Neuronal stem cell (in vitro differentiated cells): ENCODE data around the gene MYO3B.

Experiments
- DNase-seq: peaks from one replicate; pipeline ENCODE4 v3.0.0-alpha.2; 2013; ENCODE audit warnings: low spot score
- H2AFZ ChIP-seq: one replicate; pipeline ENCODE4 v1.6.1; 2013; ENCODE audit warnings: mild to moderate bottlenecking, low read length, inconsistent platforms
- H2AK5ac ChIP-seq: 2 replicates; pipeline ENCODE4 v1.6.1; 2013; ENCODE audit warnings: low read depth, mild to moderate bottlenecking, inconsistent platforms, low read length, moderate library complexity, mixed read lengths
- H2BK120ac ChIP-seq: 2 replicates; pipeline ENCODE4 v1.6.1; 2013; ENCODE audit warnings: low read depth, mild to moderate bottlenecking, inconsistent platforms, low read length, moderate library complexity, mixed read lengths
- H2BK12ac ChIP-seq: one replicate; pipeline ENCODE4 v1.6.1; 2013; ENCODE audit warnings: low read length, inconsistent platforms
- H2BK15ac ChIP-seq: 2 replicates; pipeline ENCODE4 v1.6.1; 2013; ENCODE audit warnings: mild to moderate bottlenecking, low read length, inconsistent platforms, mixed read lengths
- H2BK5ac ChIP-seq: one replicate; pipeline ENCODE4 v1.6.1; 2013; ENCODE audit warnings: inconsistent platforms, mild to moderate bottlenecking, low read length, moderate library complexity
- H3K14ac ChIP-seq: one replicate; pipeline ENCODE4 v1.6.1; 2013; ENCODE audit warnings: low read length, inconsistent platforms
- H3K18ac ChIP-seq: 2 replicates; pipeline ENCODE4 v1.6.1; 2013; ENCODE audit warnings: low read length, inconsistent platforms
- H3K23ac ChIP-seq: 2 replicates; pipeline ENCODE4 v1.6.1; 2013; ENCODE audit warnings: low read depth, mild to moderate bottlenecking, mixed read lengths, low read length, inconsistent platforms; ENCODE audit not compliant: poor library complexity
- H3K27ac ChIP-seq: replicated peaks from 3 replicates; pipeline ENCODE4 v1.5.1; 2013; ENCODE audit warnings: low read length, inconsistent platforms
- H3K27me3 ChIP-seq, 3 experiments: 2 replicates each; pipeline ENCODE4 v1.6.1; 2013; ENCODE audit warnings: low read length in 3 of 3, mild to moderate bottlenecking in 2 of 3, inconsistent platforms in 1 of 3, low read depth in 1 of 3, mixed read lengths in 1 of 3, moderate library complexity in 1 of 3; ENCODE audit not compliant: control insufficient read depth in 3 of 3, insufficient read depth in 3 of 3
- H3K36me3 ChIP-seq, 2 donors: replicated peaks in 1 of 2; 2 replicates each; pipeline ENCODE4 v1.6.1; 2013; ENCODE audit warnings: low read length in 2 of 2; ENCODE audit not compliant: control insufficient read depth in 2 of 2, insufficient read depth in 2 of 2
- H3K4ac ChIP-seq: 2 replicates; pipeline ENCODE4 v1.6.1; 2013; ENCODE audit warnings: inconsistent platforms, mild to moderate bottlenecking, low read length, moderate library complexity
- H3K4me1 ChIP-seq, 2 donors: 1 replicate in 1 of 2; 2 replicates in 1 of 2; pipeline ENCODE4 v1.6.1; 2013; ENCODE audit warnings: low read length in 2 of 2, low read depth in 1 of 2; ENCODE audit not compliant: control insufficient read depth in 2 of 2, insufficient read depth in 1 of 2
- H3K4me2 ChIP-seq: one replicate; pipeline ENCODE4 v1.6.1; 2013; ENCODE audit warnings: mild to moderate bottlenecking, low read length, inconsistent platforms; ENCODE audit not compliant: insufficient read depth, poor library complexity, severe bottlenecking
- H3K4me3 ChIP-seq, 2 donors: 2 replicates each; pipeline ENCODE4 v1.5.1; 2013; ENCODE audit warnings: low read length in 2 of 2, mild to moderate bottlenecking in 2 of 2, inconsistent platforms in 1 of 2, moderate library complexity in 1 of 2
- H3K79me1 ChIP-seq: one replicate; pipeline ENCODE4 v1.6.1; 2013; ENCODE audit warnings: low read depth, mild to moderate bottlenecking, inconsistent platforms, low read length, moderate library complexity
- H3K9ac ChIP-seq: one replicate; pipeline ENCODE4 v1.6.1; 2013; ENCODE audit warnings: mild to moderate bottlenecking, low read depth, low read length, inconsistent platforms; ENCODE audit not compliant: poor library complexity
- H3K9me3 ChIP-seq, 2 donors: replicated peaks in 1 of 2; 2 replicates each; pipeline versions ENCODE3 to v1.6.1; 2013; ENCODE audit warnings: low read length in 2 of 2, mild to moderate bottlenecking in 2 of 2, inconsistent platforms in 1 of 2, low read depth in 1 of 2, mixed read lengths in 1 of 2, moderate library complexity in 1 of 2; ENCODE audit not compliant: control insufficient read depth in 2 of 2, insufficient read depth in 1 of 2
- H4K8ac ChIP-seq: one replicate; pipeline ENCODE4 v1.6.1; 2013; ENCODE audit warnings: low read depth, mild to moderate bottlenecking, inconsistent platforms, low read length, moderate library complexity
- H4K91ac ChIP-seq: one replicate; pipeline ENCODE4 v1.6.1; 2013; ENCODE audit warnings: low read length, low read depth, mild to moderate bottlenecking, inconsistent platforms; ENCODE audit not compliant: poor library complexity
- WGBS, 2 donors: extraction: QIAGEN DNeasy Blood & Tissue Kit; methylation state at CpG; one replicate each; pipeline ENCODE4 v1.1.7; 2013; ENCODE audit warnings: missing lambda C conversion rate in 2 of 2, mixed read lengths in 1 of 2; ENCODE audit not compliant: insufficient read length in 2 of 2, insufficient replicate concordance in 1 of 2; ENCODE audit errors: extremely low coverage in 2 of 2; 5-methylcytosine and 5-hydroxymethylcytosine counted together

Gene MYO3B

GRCh38 chr2:170492010-170492409, 314.1 kb downstream of the MYO3B start:
- H2BK120ac ChIP-seq: no peak overlapping the region

GRCh38 chr2:170493426-170494097, 315.6 kb downstream of the MYO3B start:
- Histone ChIP-seq H2BK120ac (no peak overlapping the region), H2AFZ (no peak overlapping the region), H3K9me3 (no peaks in the 10 kb centered on the region), H3K18ac (no peak overlapping the region), H3K27me3 (peaks cover 0 to 5% (median 0%) of the 10 kb centered on the region in 3 experiments), H2BK12ac (no peak overlapping the region), H3K4me3 (no peak overlapping the region), H2AK5ac (no peak overlapping the region), H3K4me2 (no peak overlapping the region), H4K8ac (no peak overlapping the region), H3K14ac (no peak overlapping the region), H4K91ac (no peak overlapping the region), H3K4me1 (no peaks in the 10 kb centered on the region), H3K9ac (no peak overlapping the region), H2BK15ac (no peak overlapping the region), H3K27ac (no peak overlapping the region), H3K4ac (no peak overlapping the region), H3K36me3 (no peaks in the 10 kb centered on the region), H2BK5ac (no peak overlapping the region), H3K23ac (no peak overlapping the region), H3K79me1 (no peaks in the 10 kb centered on the region)
- DNase-seq: no peak
- WGBS, 2 donors: no CpG with 5 or more reads among the region's 5 CpGs

More at GRCh38 chr2:170492010-170492409, 314.1 kb downstream of the MYO3B start:
- H3K27ac ChIP-seq: no peak overlapping the region
- no peak overlapping the region for H3K9ac ChIP-seq
- no peaks in the 10 kb centered on the region for H3K79me1 ChIP-seq
- H3K4me2 ChIP-seq: no peak overlapping the region
- no peaks in the 10 kb centered on the region for H3K36me3 ChIP-seq
- no peak overlapping the region for H2BK5ac ChIP-seq
- H2BK15ac ChIP-seq: no peak overlapping the region
- H3K14ac ChIP-seq: no peak overlapping the region
- WGBS, 2 donors: no CpG with 5 or more reads among the region's 3 CpGs
- H3K9me3 ChIP-seq: no peaks in the 10 kb centered on the region
- H3K4me3 ChIP-seq: no peak overlapping the region
- peaks cover 0 to 5% (median 0%) of the 10 kb centered on the region in 3 experiments for H3K27me3 ChIP-seq
- H3K23ac ChIP-seq: no peak overlapping the region
- no peak overlapping the region for H2BK12ac ChIP-seq
- no peak overlapping the region for H2AK5ac ChIP-seq
- H2AFZ ChIP-seq: no peak overlapping the region
- H3K18ac ChIP-seq: no peak overlapping the region
- H3K4ac ChIP-seq: no peak overlapping the region
- H4K91ac ChIP-seq: no peak overlapping the region
- no peak overlapping the region for H4K8ac ChIP-seq
- DNase-seq: no peak
- H3K4me1 ChIP-seq: no peaks in the 10 kb centered on the region

GRCh38 chr2:170495896-170496295, 317.9 kb downstream of the MYO3B start:
- H4K91ac ChIP-seq: no peak overlapping the region
- H2BK12ac ChIP-seq: no peak overlapping the region
- H2BK5ac ChIP-seq: no peak overlapping the region
- H3K9me3 ChIP-seq: no peaks in the 10 kb centered on the region
- DNase-seq: no peak
- H3K4me1 ChIP-seq: no peaks in the 10 kb centered on the region
- H3K27ac ChIP-seq: no peak overlapping the region
- WGBS, 2 donors: no CpG with 5 or more reads among the region's 1 CpG
- H2AK5ac ChIP-seq: no peak overlapping the region
- no peak overlapping the region for H2AFZ ChIP-seq
- no peak overlapping the region for H3K4ac ChIP-seq
- no peaks in the 10 kb centered on the region for H3K36me3 ChIP-seq
- no peak overlapping the region for H2BK120ac ChIP-seq
- H3K23ac ChIP-seq: no peak overlapping the region
- peaks cover 0 to 11% (median 0%) of the 10 kb centered on the region in 3 experiments for H3K27me3 ChIP-seq
- no peak overlapping the region for H3K4me2 ChIP-seq
- no peak overlapping the region for H2BK15ac ChIP-seq
- no peak overlapping the region for H3K9ac ChIP-seq
- no peak overlapping the region for H4K8ac ChIP-seq
- no peak overlapping the region for H3K14ac ChIP-seq
- H3K79me1 ChIP-seq: no peaks in the 10 kb centered on the region
- no peak overlapping the region for H3K18ac ChIP-seq
- no peak overlapping the region for H3K4me3 ChIP-seq

GRCh38 chr2:170498619-170499018, 320.7 kb downstream of the MYO3B start:
- no peak overlapping the region for H2BK5ac ChIP-seq
- H3K4me1 ChIP-seq: peaks cover 1 to 2% of the 10 kb centered on the region in 2 donors
- H3K4me2 ChIP-seq: no peak overlapping the region
- H3K27ac ChIP-seq: no peak overlapping the region
- H2BK120ac ChIP-seq: no peak overlapping the region
- H2BK15ac ChIP-seq: no peak overlapping the region
- no peak overlapping the region for H3K18ac ChIP-seq
- H3K36me3 ChIP-seq: no peaks in the 10 kb centered on the region
- no CpG with 5 or more reads among the region's 5 CpGs for WGBS, 2 donors
- H3K27me3 ChIP-seq: peaks cover 0 to 29% (median 0%) of the 10 kb centered on the region in 3 experiments
- H4K91ac ChIP-seq: no peak overlapping the region
- no peak overlapping the region for H2AK5ac ChIP-seq
- DNase-seq: no peak
- H2AFZ ChIP-seq: no peak overlapping the region
- H3K79me1 ChIP-seq: no peaks in the 10 kb centered on the region
- H3K9ac ChIP-seq: no peak overlapping the region
- H3K9me3 ChIP-seq: no peaks in the 10 kb centered on the region
- no peak overlapping the region for H3K4ac ChIP-seq
- no peak overlapping the region for H2BK12ac ChIP-seq
- no peak overlapping the region for H3K23ac ChIP-seq
- no peak overlapping the region for H3K4me3 ChIP-seq
- no peak overlapping the region for H3K14ac ChIP-seq
- H4K8ac ChIP-seq: no peak overlapping the region
